A549 treated with CORT108297 at 1 μM for 4 hours (cell line): ENCODE measurements around the gene CARMIL1. TPM values are rescaled to one million over a fixed set of nuclear protein-coding genes. Genes with fewer than 3 reads are reported as not detected.

Source experiments
- total RNA-seq: library from RNA; stranded (reverse); fragments of 200-300 nt; extraction: Qiagen RNA extraction; gene quantifications from 5 replicates; pipeline ENCODE4 v1.2.3, GENCODE V29; 2022

CARMIL1 gene
- 7.1 to 9.4 TPM (median 7.7 TPM) in 5 replicates for total RNA-seq

GRCh38 chr6:25278914-25279747 lies at the start of gene CARMIL1:
CARMIL1 (plus strand) TSS chr6:25279374; CDS start chr6:25279796, 422 bp downstream.

GRCh38 chr6:25652007-25652515 lies 372.9 kb downstream of the CARMIL1 start, which contains the start of gene SCGN:
SCGN (plus strand) TSS chr6:25652215; CDS start chr6:25652404, 189 bp downstream.

